HG03064 (cell line): ENCODE data around the gene SCRN1.
"Not testable (repeated sequence)": the region's sequence is repeated elsewhere in the genome, so short reads cannot be mapped to it uniquely, and the experiment has no call there.

ENCODE experiments used
- ATAC-seq: cut with Tn5 transposase; IDR thresholded peaks from one replicate; pipeline ENCODE4 v1.9.1; 2021; ENCODE audit warnings: low read depth; ENCODE audit not compliant: unreplicated experiment

Gene SCRN1

DNA sequence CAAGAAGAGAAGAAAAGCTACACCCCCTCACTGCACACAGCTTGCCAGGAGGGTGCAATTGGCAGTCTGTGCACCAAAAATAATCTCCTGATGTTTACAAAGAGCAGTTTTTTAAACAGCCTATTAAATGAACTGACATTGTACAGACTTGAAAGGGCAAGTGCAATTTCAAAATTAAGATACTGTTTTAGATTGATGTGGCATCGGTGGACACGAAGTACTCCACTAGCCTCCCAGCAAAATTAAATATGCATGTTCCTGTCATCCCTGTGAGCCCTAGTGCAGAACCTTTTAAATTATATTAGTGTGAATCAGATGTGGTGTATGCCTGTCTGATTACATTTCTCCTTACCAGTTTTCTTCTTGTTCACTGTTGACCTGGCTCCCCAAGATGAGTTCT is 95.3 kb downstream of the SCRN1 start:
- ATAC-seq: no peak

DNA sequence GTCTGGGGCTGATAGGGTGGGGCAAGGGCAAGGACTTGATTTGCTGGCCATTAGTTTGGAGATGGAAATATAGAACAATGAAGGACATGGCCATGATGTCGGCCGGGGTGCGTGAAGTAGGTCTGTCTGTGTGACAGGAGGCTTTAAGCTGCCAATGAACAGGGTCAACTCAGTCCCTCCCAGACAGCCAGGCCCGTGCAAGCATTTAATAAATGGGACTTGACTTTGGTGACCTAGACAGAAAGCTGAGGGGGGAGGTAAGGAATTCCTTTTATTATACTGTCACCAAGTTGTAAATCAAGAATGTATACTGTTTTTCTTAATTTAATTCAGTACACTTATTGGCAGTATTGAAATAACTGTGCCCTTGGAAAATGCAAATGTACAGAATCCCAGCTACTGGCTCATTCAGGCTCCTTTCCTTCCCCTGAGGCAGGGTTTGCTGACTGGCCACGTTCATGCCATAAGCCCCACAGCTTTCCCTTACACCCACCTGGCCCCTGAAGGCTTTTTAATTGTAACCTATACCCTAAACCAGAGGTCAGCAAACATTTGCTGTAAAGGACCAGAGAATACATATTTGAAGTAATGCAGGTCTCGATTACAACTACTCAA is 96.1 kb downstream of the SCRN1 start:
- no peak for ATAC-seq

DNA sequence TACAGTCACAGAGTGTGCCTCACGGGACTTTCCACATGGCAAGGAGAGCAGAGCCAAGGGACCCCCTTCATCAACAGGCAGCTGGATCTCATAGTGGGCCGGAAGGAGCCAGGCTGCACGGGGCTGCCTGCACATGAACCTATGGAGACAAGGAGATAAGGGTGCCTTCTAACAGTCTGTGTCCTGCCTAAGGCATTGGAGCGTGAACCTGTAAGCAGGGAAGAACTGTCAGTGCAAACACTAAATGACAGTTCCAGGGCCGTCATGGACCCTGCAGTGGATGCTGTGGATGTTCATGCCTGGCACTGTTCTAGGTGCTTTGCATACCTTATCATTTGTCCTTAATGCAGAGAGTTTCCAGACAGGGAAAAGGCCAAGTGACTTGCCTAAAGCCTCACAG is 97.4 kb downstream of the SCRN1 start:
- ATAC-seq: no peak

DNA sequence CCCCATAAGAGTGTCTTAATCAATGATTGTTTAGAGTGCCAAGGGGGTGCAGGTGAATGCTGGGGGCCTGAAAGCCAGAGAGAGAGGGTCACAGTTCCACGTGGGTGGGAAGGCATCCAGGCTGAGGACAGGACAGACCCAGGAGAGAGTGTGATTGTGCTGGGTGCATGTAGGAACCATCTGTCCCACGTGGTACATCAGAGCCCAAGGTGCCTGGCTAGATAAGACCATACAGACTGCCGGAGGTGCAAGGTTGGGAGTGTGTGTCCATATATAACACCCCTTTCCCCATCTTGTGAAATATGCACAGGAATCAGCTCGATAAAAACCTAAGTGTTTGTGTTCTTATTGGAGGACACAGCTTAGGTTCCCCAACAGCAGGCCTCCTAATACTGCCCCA is 97.8 kb downstream of the SCRN1 start:
- no peak for ATAC-seq

DNA sequence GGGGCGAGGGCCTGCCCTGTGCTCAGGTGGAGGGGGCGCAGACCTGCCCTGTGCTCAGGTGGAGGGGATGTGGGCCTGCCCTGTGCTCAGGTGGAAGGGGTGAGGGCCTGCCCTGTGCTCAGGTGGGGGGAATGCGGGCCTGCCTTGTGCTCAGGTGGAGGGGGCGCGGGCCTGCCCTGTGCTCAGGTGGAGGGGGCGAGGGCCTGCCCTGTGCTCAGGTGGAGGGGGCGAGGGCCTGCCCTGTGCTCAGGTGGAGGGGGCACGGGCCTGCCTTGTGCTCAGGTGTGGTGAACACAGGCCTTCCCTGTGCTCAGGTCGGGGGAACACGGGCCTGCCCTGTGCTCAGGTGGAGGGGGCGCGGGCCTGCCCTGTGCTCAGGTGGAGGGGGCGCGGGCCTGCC is 98.8 kb downstream of the SCRN1 start:
- not testable (repeated sequence) for ATAC-seq

DNA sequence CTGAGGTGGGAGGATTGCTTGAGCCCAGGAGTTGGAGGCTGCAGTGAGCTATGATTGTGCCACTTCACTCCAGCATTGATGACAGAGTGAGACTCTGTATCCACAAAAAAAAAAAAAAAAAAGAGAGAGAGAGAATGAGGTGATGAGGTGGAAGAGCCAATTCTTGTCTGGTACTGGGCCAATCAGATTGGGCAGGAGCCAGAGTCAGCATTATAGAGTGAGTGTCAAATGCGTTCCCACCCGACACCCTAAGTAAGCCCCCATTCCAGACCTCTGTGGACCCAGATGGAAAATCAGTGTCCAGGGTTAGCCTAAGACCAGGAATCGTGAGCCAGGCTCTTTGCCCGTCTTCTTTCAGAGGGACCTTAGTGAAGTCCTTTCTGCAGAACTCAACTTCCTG is 99.3 kb downstream of the SCRN1 start:
- no peak for ATAC-seq

DNA sequence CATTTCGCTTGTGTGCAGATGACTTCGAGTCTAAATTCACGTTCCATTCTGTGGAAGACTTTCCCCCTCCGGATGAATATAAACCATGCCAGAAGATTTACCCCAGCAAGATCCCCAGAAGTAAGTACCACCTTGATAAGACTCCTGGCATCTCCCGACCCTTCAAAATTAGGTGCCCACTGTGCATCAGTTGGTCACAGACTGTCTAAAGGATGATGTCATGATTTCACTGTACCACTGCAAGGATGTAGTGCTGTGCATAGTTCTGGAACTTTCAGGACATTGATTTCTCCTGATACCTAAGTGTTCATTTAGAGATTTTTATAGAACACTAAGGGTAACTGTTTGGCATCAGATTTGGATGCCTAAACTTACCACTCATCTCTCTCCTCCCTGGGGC is 100.3 kb downstream of the SCRN1 start:
- ATAC-seq: no peak

DNA sequence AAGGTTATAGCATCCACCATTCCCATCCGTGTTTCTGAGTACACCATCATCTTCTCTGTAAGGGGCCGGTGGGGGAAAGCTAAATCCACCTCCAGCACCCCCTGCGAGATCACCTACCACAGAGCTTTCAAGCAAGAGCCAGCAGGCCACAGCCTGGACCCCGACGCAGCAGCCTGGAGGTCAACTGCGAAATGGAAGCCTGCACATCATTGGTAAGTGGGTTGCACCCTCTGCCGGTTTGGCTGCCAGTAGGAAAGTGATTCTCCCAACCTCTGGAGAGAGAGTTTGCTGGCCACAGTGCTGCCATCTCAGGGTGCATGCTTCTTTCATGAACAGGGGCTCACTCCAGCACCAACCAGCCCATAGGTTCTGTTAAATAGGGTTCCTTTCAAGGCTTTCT is 101.6 kb downstream of the SCRN1 start:
- ATAC-seq: no peak

DNA sequence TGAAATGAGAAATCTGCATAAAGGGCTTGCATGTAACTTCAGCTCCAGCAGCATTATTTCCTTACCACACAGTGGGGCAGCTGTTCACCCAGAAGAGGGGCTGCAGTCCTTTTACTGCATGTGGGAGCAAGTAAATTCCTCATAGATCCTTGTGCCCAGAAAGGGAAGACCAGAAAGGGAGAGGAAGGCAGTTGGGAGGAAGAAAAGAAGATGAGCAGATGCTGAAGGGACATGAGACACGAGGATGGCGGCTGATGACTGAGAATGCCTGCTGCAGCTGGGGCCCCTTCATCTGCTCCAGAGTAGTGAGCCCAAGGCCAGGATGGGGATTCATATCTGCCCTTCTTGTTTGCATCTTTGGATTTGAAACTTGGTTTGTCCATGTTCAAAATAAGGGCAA is 102.8 kb downstream of the SCRN1 start:
- ATAC-seq: no peak

DNA sequence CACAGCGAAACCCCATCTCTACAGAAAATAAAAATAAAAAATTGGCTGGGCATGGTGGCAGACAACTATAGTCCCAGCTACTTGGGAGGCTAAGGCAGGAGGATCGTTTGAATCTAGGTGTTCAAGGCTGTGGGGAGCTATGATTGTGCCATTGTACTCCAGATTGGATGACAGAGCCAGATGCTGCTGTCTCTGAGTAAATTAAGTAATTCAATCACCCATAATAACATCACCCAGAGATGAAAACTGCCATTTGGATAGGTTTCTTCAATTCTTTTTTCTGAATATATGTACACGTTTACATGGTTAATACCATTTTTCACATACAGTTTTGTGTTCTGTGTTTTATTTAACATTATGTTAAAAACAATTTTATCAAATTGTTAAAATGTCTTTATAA is 104.0 kb downstream of the SCRN1 start:
- ATAC-seq: no peak

DNA sequence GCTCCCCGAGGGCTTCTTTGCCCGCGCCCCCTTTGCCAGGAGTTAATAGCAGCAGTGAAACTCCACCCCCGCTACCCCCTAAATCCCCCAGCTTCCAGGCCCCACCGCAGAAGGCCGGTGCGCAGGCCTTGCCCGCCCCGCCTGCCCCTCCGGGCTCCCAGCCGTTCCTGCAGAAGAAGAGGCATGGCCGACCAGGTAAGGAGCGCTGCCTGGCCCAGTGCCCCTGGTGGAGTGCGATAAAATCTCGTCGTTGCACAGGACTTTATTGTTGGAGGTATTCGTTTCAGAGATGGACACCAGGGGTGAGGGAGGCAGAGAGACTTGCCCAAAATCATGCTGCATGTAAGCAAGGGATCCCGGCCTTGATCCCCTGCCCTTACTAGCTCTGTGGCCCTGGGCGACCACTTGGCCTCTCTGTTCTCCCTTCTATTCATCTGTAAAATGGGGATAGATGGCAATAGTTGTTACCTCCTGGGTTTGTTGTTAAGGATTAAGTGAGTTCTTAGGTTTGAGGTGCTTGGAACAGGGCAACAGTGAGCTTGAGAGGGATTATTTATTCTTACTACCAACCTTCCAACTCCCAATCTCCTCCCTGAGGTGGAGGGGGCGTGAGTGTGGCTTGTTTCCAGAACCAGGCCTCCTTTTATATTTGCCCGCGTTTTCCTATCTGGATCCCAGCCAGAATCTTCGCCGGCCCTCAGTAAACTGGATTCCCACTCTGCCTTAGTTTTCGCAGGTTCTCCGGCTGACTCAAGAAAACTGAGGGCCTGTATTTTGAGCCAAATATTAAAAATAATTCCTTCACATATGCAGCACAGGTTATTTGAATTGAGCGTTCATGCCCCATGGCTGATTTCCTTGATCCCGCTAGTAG is 105.0 kb downstream of the SCRN1 start:
- ATAC-seq: no peak

DNA sequence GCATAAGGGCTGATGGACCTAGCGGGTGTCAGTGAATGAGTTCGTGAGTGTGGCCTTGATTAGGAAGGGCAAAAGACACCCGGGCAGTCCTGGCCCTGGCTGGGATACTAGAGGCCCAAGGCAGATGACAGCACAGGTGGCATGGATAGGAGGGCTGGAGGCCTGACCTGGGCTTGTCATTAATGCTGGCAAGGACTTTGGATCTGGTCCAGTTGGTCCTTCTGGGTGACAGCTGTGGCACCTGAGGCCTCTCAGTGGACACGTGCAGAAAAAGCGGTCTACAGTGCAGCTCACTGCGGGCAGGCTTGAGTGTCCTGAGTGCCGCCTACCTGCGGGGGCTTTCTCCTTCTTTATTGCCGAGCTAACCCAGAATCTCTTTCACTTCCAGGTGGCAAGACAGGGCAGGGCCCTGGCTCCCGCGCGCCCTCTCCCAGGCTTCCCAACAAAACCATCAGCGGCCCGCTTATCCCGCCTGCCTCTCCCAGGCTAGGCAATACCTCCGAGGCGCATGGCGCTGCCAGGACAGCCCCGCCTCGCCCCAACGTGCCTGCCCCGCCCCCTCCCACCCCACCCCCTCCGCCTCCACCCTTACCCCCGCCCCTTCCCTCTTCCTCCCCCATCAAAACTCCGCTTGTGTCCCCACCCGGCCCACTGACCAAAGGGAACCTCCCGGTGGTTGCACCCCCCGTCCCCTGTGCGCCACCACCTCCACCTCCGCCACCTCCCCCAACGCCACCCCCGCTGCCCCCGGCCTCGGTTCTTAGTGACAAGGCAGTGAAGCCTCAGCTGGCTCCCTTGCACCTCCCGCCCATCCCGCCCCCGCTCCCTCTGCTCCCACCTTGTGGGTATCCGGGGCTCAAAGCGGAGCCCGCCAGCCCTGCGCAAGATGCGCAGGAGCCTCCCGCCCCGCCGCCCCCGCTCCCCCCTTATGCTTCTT is 105.9 kb downstream of the SCRN1 start:
- no peak for ATAC-seq

DNA sequence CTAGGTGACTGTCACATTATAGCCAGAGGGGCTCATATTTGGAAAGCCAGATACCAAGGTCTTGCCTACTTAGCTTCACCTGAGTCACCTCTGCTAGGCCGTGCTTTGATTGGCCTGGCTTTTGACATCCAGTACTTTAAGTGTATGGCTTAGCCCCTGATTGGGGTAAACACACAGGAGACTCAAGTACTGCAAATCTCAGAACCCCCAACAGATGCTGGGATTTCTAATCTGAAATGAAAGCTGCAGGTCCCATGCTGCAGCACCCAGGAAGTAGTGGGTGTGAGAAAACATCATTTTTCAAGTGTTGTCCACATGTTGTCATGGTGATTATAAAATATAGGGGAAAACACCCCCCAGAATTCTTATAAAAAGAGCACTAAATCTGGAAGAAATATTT is 107.1 kb downstream of the SCRN1 start:
- ATAC-seq: no peak

DNA sequence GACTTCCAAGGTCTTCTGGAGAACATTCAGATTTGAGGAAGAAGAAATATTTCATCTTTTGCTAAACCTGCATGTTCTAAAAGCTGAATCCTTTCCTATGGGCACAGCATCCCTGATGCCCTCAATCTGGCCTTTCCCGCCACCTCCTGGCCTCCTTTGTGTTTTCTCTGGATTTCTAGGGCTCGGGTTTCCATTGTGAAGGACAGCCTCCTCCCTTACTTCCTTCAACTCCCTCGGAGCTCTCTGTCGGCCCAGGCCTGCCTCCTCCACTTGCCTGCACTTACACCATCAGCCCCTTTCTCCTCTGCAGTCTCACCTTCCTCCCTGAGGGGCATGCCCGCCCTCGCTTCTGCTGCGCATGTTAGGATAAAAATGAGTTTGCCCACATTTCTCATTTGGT is 107.9 kb downstream of the SCRN1 start:
- ATAC-seq: no peak

DNA sequence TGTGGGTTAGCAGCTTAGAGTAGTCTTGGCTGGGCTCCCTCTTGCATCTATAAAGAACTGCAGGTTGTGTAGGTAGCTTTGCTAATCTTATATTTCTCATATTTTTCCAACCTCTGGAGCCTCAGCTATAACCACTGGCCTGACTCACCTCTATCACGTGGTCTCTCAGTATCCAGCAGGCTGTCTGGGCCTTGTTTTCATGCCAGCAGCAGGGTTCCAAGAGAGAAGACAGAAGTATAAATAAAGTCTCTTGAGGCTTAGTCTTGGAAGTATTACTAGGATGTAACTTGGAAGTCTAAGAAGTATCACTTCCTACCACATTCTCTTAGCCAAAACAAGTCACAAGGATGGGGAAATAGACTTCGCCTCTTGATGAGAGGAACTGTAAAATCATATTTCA is 110.0 kb downstream of the SCRN1 start:
- ATAC-seq: no peak

DNA sequence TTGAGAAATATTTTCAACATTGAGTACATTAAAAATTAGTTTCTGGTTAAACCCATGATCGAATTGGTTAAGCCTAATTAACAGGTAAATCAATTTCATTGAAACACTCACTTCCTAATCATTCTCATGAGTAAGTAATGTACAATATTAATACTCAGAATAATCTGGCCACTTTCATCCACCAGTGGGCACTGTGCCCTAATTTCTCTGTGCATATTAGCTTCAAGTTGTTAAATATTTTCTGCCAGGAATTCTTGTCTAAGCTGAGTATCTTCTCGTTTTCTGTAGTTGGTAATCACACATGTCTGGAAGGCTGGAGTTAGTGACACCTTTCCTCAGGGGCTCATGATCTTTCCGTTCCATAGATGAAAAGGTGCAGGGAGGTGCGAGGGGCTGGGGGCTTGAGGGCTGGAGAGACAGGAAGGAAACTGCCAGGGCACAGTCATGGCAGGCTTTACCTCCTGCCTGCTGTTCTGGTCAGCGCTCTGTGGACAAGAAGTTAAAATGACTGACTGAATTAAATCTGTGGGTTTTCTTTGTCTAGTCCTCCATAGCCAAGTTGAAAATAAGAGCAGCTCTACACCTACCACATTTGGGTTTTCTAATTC is 111.4 kb downstream of the SCRN1 start:
- ATAC-seq: no peak

DNA sequence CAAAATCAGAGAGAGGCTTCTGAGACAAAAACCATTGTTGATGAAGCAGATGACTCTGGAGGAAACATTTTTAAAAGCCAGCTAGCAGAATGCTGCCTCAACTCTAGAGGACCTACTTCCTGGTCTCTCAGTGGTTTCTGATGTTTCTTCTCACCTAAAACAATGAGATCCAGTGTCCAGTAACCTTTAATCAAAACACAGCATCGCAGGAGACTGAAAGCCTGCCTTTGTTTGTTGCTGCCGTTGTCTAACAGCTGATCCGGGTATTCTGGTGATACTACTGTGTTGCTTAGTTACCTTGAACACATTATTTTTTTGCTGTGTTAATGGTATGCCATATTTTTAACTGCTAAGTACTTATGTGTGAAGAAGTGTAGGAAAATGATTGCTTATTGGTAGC is 112.4 kb downstream of the SCRN1 start:
- ATAC-seq: no peak

DNA sequence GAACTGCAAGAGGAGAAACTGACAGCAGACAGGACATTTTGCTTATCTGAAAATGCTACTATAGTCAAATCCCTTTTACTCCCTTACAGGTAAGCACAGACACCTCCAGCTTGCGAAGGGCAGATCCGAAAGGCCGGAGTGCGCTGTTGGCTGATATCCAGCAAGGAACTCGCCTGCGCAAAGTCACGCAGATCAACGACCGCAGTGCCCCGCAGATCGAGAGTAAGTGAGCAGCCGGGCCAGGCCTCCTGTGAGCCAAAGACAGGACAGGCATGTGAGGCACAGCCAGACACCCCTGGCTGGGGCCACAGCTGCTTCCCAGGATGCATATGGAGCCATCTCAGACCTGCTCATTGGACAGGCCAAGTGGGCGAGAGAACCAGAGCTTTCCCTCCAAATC is 113.9 kb downstream of the SCRN1 start:
- ATAC-seq: no peak

DNA sequence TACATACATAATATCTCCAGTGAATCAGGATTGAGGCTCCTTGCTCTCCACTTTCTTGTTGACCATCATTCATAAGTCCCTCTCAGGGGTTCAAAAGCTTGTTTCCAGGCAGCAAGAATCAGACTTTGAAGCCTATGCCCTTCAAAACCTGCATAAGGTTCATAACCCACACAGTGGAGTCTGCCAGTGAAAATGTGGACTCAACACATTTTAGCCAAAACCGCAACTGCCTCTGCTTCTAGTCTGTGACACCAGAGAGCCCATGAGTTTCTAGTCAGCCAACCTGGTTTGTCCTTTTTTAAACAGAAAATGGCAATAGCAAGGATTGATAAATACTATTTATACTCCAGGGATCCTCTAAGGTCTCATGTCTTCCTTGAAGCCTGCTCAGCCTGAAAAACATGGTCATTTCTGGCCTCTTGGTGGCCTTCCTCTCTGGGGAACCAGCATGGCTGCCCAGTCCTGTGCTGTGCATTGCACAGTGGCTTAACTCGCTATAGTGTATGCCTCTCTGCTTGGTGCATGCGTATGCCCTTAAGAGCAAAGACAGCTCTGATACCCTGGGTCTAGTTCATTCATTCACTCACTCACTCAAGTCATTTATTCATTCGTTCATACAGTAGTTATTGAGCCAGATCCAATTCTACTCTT is 115.8 kb downstream of the SCRN1 start:
- no peak for ATAC-seq

DNA sequence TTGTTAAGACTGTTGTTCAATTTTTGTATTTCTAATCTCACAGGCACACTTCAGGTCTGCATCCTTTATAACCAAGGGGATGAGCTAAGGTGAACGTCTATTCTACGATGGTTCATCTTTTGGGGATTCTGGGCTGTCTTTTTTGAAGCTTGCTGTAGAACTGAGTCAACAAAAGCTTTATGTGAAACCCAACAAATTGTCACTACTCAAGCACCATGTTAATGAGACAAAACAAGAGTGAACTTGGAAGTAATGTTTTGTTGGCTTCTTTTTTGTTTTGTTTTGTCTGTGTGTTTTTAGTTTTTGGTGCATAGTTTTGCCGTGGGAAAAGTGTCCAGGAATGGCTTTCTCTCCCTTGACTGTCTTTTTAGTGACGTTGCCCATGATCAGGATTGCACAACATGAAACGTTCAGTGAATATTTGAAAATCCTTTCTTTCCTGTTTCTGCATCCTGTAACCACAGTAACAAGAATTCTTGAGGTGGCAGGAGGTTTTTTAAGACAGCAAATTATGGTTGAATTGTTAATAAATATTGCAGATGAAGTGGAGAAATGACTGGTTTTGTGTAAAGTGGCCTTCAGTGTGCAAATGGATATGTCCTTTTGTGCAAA is 117.7 kb downstream of the SCRN1 start:
- no peak for ATAC-seq
